Measurements from ENCODE around the gene HINT3. TPM values are rescaled to one million over a fixed set of nuclear protein-coding genes. Genes with fewer than 3 reads are reported as not detected.

The HINT3 gene
- total RNA-seq, 1 donor from 2014 or later = 20.9 TPM

GRCh38 chr6:125991653-125992052 is 35.1 kb downstream of the HINT3 start:
- no peaks in the 10 kb centered on the region for H3K9me3 Mint-ChIP-seq (ENCODE audit: low read depth)
- no peaks in the 10 kb centered on the region for H3K36me3 Mint-ChIP-seq (ENCODE audit: insufficient read depth)
- no peak for DNase-seq (ENCODE audit: low spot score, unreplicated experiment)
- TF ChIP-seq CTCF (IDR thresholded peaks at IDR 0.05; ENCODE audit: unreplicated experiment) = no peak
- peaks cover 13% of the 10 kb centered on the region for H3K4me1 Mint-ChIP-seq (ENCODE audit: low read depth)
- no peak overlapping the region for H3K4me3 Mint-ChIP-seq (ENCODE audit: low read depth)
- no peaks in the 10 kb centered on the region for H3K27me3 Mint-ChIP-seq
- H3K27ac Mint-ChIP-seq = no peak overlapping the region

GRCh38 chr6:125994670-125995488 is 38.3 kb downstream of the HINT3 start:
- Mint-ChIP-seq H3K27me3 (no peaks in the 10 kb centered on the region), H3K9me3 (ENCODE audit: low read depth) (no peaks in the 10 kb centered on the region), H3K4me3 (ENCODE audit: low read depth) (no peak overlapping the region), H3K4me1 (ENCODE audit: low read depth) (peaks cover 5% of the 10 kb centered on the region), H3K36me3 (ENCODE audit: insufficient read depth) (peaks cover 4% of the 10 kb centered on the region), H3K27ac (no peak overlapping the region)
- no peak for DNase-seq (ENCODE audit: low spot score, unreplicated experiment)
- TF ChIP-seq CTCF (IDR thresholded peaks at IDR 0.05; ENCODE audit: unreplicated experiment) = no peak

GRCh38 chr6:125995972-125996580 is 39.5 kb downstream of the HINT3 start:
- peak; percentile 97 for TF ChIP-seq CTCF (IDR thresholded peaks at IDR 0.05; ENCODE audit: unreplicated experiment)
- Mint-ChIP-seq H3K9me3 (ENCODE audit: low read depth) (no peaks in the 10 kb centered on the region), H3K4me3 (ENCODE audit: low read depth) (no peak overlapping the region), H3K27ac (no peak overlapping the region), H3K27me3 (no peaks in the 10 kb centered on the region), H3K36me3 (ENCODE audit: insufficient read depth) (peaks cover 4% of the 10 kb centered on the region), H3K4me1 (ENCODE audit: low read depth) (no peaks in the 10 kb centered on the region)
- peak; percentile 59 for DNase-seq (ENCODE audit: low spot score, unreplicated experiment)

GRCh38 chr6:126002755-126003679 is 46.4 kb downstream of the HINT3 start:
- no peak overlapping the region for H3K4me3 Mint-ChIP-seq (ENCODE audit: low read depth)
- TF ChIP-seq CTCF (IDR thresholded peaks at IDR 0.05; ENCODE audit: unreplicated experiment) = no peak
- no peaks in the 10 kb centered on the region for H3K4me1 Mint-ChIP-seq (ENCODE audit: low read depth)
- H3K27me3 Mint-ChIP-seq = no peaks in the 10 kb centered on the region
- peaks cover 13% of the 10 kb centered on the region for H3K36me3 Mint-ChIP-seq (ENCODE audit: insufficient read depth)
- no peak overlapping the region for H3K27ac Mint-ChIP-seq
- DNase-seq (ENCODE audit: low spot score, unreplicated experiment) = no peak
- H3K9me3 Mint-ChIP-seq (ENCODE audit: low read depth) = no peaks in the 10 kb centered on the region

GRCh38 chr6:126007800-126008199 is 51.2 kb downstream of the HINT3 start:
- peaks cover 18% of the 10 kb centered on the region for H3K36me3 Mint-ChIP-seq (ENCODE audit: insufficient read depth)
- no peaks in the 10 kb centered on the region for H3K27me3 Mint-ChIP-seq
- no peaks in the 10 kb centered on the region for H3K4me1 Mint-ChIP-seq (ENCODE audit: low read depth)
- DNase-seq (ENCODE audit: low spot score, unreplicated experiment) = no peak
- H3K9me3 Mint-ChIP-seq (ENCODE audit: low read depth) = no peaks in the 10 kb centered on the region
- H3K27ac Mint-ChIP-seq = no peak overlapping the region
- H3K4me3 Mint-ChIP-seq (ENCODE audit: low read depth) = no peak overlapping the region
- no peak for TF ChIP-seq CTCF (IDR thresholded peaks at IDR 0.05; ENCODE audit: unreplicated experiment)
